Gastroesophageal sphincter (tissue), 4 donors: ENCODE data around the gene SREK1. TPM values are rescaled to one million over a fixed set of nuclear protein-coding genes. Genes with fewer than 3 reads are reported as not detected.

Source experiments
- ATAC-seq: fragments of 150-250 bp; one replicate; pipeline ENCODE4 v1.9.1; 2016; ENCODE audit warnings: mild to moderate bottlenecking, moderate library complexity
- H3K27ac ChIP-seq, 4 donors: fragments of 200-600 bp; sonication (generic) in 3 of 4; 1 replicate in 3 of 4; 2 replicates in 1 of 4; pipeline ENCODE4 v1.5.1; 2016 to 2019
- H3K27me3 ChIP-seq: fragments of 200-600 bp; sonication (generic); one replicate; pipeline ENCODE4 v1.5.1; 2019
- H3K36me3 ChIP-seq, 2 donors: fragments of 200-600 bp; sonication (generic); one replicate each; pipeline ENCODE4 v1.5.1; 2019; ENCODE audit warnings: control low read depth in 1 of 2
- H3K4me1 ChIP-seq, 3 donors: fragments of 200-600 bp; sonication (generic); 1 replicate in 2 of 3; 2 replicates in 1 of 3; pipeline ENCODE4 v1.5.1; 2016 to 2019; ENCODE audit warnings: control low read depth in 2 of 3
- H3K4me3 ChIP-seq, 2 donors: fragments of 200-600 bp; sonication (generic); one replicate each; pipeline ENCODE4 v1.5.1; 2019; ENCODE audit warnings: mild to moderate bottlenecking in 1 of 2, moderate library complexity in 1 of 2
- H3K9me3 ChIP-seq, 3 donors: fragments of 200-600 bp; sonication (generic); one replicate each; pipeline ENCODE4 v1.5.1; 2017 to 2019; ENCODE audit warnings: control low read depth in 2 of 3
- CTCF ChIP-seq, 4 experiments: fragments of 200-600 bp in 2 of 4; fragments of 450-650 bp in 2 of 4; sonication (generic) in 1 of 4; IDR thresholded peaks; one replicate each; pipeline ENCODE4 v1.5.1; 2017 to 2019; ENCODE audit warnings: antibody characterized with exemption in 4 of 4, mild to moderate bottlenecking in 2 of 4, moderate library complexity in 2 of 4
- EP300 ChIP-seq: sonication (generic); formaldehyde crosslinking; IDR thresholded peaks from one replicate; pipeline ENCODE4 v1.6.1; 2017; ENCODE audit warnings: antibody characterized with exemption, mild to moderate bottlenecking
- POLR2A ChIP-seq, 2 donors: fragments of 450-650 bp; IDR thresholded peaks; one replicate each; pipeline ENCODE4 v1.6.1; 2017; ENCODE audit warnings: antibody characterized with exemption in 2 of 2, mild to moderate bottlenecking in 2 of 2, moderate library complexity in 1 of 2
- POLR2AphosphoS5 ChIP-seq: sonication (generic); formaldehyde crosslinking; IDR thresholded peaks from one replicate; pipeline ENCODE4 v1.6.1; 2017; ENCODE audit warnings: antibody characterized with exemption
- WGBS, 2 donors: methylation state at CpG; one replicate each; pipeline ENCODE4 v1.1.5; 2018; ENCODE audit warnings: low coverage in 1 of 2; 5-methylcytosine and 5-hydroxymethylcytosine counted together
- total RNA-seq, 4 donors: library from RNA; depleted of rRNA; stranded (reverse); fragments of >200 nt; gene quantifications; one replicate each; pipeline ENCODE4 v1.1.0, GENCODE V29; 2016

Gene SREK1
- total RNA-seq, 4 donors from 2014 or later: 28.4 to 107 (median 49.5) TPM

GRCh38 chr5:66170195-66170919 is 26.3 kb downstream of the SREK1 start:
- no peak for ATAC-seq
- H3K36me3 ChIP-seq: peaks cover 3 to 86% of the 10 kb centered on the region in 2 donors
- no peak overlapping the region for H3K4me3 ChIP-seq
- TF ChIP-seq CTCF (IDR thresholded peaks at IDR 0.05) (no peak), POLR2AphosphoS5 (no peak), POLR2A (IDR thresholded peaks at IDR 0.05) (no peak), EP300 (no peak)
- no peak overlapping the region for H3K27ac ChIP-seq
- H3K27me3 ChIP-seq: no peaks in the 10 kb centered on the region
- H3K4me1 ChIP-seq: no peaks in the 10 kb centered on the region
- H3K9me3 ChIP-seq: no peaks in the 10 kb centered on the region
- 85% methylated on average over 10 of the region's 10 CpGs for WGBS, 2 donors

- 45 to 46% methylated on average over 6 of the region's 6 CpGs for WGBS, 2 donors
Observed at GRCh38 chr5:66171349-66172344, 27.5 kb downstream of the SREK1 start.

GRCh38 chr5:66174338-66174737 is 30.2 kb downstream of the SREK1 start:
- no peak overlapping the region for H3K4me3 ChIP-seq
- no peaks in the 10 kb centered on the region for H3K27me3 ChIP-seq
- no peak for TF ChIP-seq POLR2AphosphoS5
- TF ChIP-seq CTCF (IDR thresholded peaks at IDR 0.05): peak in 1 of 4 experiments; percentile 13
- H3K9me3 ChIP-seq: no peaks in the 10 kb centered on the region
- peaks cover 3 to 89% of the 10 kb centered on the region in 2 donors for H3K36me3 ChIP-seq
- WGBS, 2 donors: 38 to 48% methylated on average over 3 of the region's 3 CpGs
- ATAC-seq: no peak
- H3K27ac ChIP-seq: no peak overlapping the region
- H3K4me1 ChIP-seq: no peaks in the 10 kb centered on the region

More at GRCh38 chr5:66171349-66172344, 27.5 kb downstream of the SREK1 start:
- no peaks in the 10 kb centered on the region for H3K4me1 ChIP-seq
- no peak overlapping the region for H3K27ac ChIP-seq
- no peak for ATAC-seq
- H3K4me3 ChIP-seq: no peak overlapping the region
- H3K27me3 ChIP-seq: no peaks in the 10 kb centered on the region
- H3K9me3 ChIP-seq: no peaks in the 10 kb centered on the region
- TF ChIP-seq CTCF (IDR thresholded peaks at IDR 0.05) (peak; percentile 41 to 54 (median 48)), POLR2AphosphoS5 (no peak)
- H3K36me3 ChIP-seq: peaks cover 3 to 86% of the 10 kb centered on the region in 2 donors

- H3K36me3 ChIP-seq: peaks cover 3 to 82% of the 10 kb centered on the region in 2 donors
- H3K4me1 ChIP-seq: no peaks in the 10 kb centered on the region
- no peak for TF ChIP-seq POLR2AphosphoS5
- no peak for TF ChIP-seq CTCF (IDR thresholded peaks at IDR 0.05)
- TF ChIP-seq EP300: no peak
- TF ChIP-seq POLR2A (IDR thresholded peaks at IDR 0.05): no peak
- H3K4me3 ChIP-seq: no peak overlapping the region
- 44% methylated on average over 1 of the region's 1 CpG; no CpG with 5 or more reads in 1 of the 2 donors for WGBS, 2 donors
- H3K27ac ChIP-seq: no peak overlapping the region
- ATAC-seq: no peak
- H3K27me3 ChIP-seq: no peaks in the 10 kb centered on the region
- H3K9me3 ChIP-seq: no peaks in the 10 kb centered on the region
Observed at GRCh38 chr5:66178799-66179198, 34.7 kb downstream of the SREK1 start.
